ENCODE results near the gene MST1.
A peak's percentile ranks its signal among the peaks of the same experiment; 100 is the strongest.

The MST1 gene

DNA sequence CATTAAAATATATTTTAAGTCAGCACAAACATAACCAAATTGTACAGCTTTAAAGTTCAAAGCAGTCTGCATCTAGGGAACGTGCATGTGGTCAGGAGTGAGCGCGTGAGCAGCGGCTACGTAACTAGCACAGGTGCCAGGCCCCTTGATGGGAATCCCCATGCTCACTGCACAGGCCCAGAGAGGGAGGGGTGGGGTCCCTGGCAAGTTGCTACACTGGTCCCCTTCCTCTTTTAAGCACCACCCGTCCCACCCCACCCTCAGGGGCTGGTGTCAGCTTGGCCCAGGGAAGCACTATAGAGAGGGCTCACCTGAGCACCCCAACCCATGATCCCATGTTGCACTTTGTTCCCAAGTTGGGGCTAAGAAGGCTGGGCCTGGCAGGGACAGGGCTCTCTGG, 35.3 kb upstream of the MST1 start:
- H3K27me3 ChIP-seq (ENCODE audit: control insufficient read depth in 1 of 2, insufficient read depth in 2 of 2, low read length in 2 of 2), result no peaks in the 10 kb centered on the region
- peak overlapping the region; percentile 79 to 97 for H3K4me3 ChIP-seq (ENCODE audit: low read length in 2 of 2)
- peaks cover 27% of the 10 kb centered on the region for H3K4me1 ChIP-seq (ENCODE audit: control insufficient read depth, insufficient read depth, low read length)
- peak overlapping the region; percentile 73 to 95 for H3K9ac ChIP-seq (ENCODE audit: low read length in 2 of 2)
- H3K27ac ChIP-seq (ENCODE audit: low read length), result peak overlapping the region; percentile 46
- peaks cover 16 to 34% of the 10 kb centered on the region in 2 donors for H3K36me3 ChIP-seq (ENCODE audit: control insufficient read depth in 2 of 2, insufficient read depth in 2 of 2, low read length in 2 of 2)
- no peaks in the 10 kb centered on the region for H3K9me3 ChIP-seq (ENCODE audit: control insufficient read depth in 2 of 2, low read length in 2 of 2)

DNA sequence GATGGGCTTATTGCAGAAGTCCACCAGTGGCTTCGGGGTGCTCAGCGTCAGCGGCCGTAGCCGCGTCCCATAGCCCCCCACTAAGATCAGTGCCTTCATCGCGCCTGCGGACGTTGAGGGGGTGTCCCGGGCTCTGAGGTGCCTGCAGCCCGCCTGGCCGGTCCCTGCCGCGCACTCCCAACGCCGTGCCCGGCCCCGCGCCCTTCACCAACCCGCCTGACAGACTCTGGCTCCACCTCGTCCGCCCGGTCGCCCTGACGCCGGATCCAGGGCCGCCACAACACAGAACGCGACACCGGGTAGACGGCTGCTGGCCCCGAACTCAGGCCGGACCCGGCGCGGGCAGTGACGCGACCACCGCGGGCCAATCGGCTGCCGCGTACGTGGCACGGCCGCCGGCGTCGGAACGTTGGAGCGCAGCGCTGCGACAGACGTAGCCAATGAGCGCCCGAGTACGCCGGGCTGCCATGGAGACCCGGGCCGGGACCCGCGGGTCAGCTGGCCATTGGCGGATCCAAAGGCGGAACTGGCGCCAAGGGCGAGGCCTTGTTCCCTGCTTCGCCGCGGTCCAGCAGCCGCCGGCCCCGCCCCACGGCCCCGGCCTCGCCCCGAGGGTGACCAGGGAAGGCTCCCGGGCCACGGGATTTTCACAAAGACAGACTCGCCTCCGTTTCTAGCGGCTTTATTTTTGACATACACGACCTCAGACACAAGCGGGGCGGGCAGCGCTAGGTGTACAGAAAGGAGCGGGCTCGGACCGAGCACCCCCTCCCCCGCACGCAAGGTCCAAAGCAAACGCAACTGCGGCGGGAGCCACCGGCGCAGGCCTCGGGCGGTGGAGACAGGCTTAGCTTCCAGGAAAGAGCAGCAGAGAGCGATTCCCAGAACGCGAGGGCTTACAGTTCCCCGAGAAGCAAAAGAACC, 34.6 kb upstream of the MST1 start, which contains the start of gene GMPPB:
GMPPB (minus strand) TSS at position 324 of the 924 bp plus-strand sequence; CDS start at position 99, 225 bp downstream.
- H3K9me3 ChIP-seq (ENCODE audit: control insufficient read depth in 2 of 2, low read length in 2 of 2), result no peaks in the 10 kb centered on the region
- H3K4me1 ChIP-seq (ENCODE audit: control insufficient read depth, insufficient read depth, low read length), result peaks cover 33% of the 10 kb centered on the region

GRCh38 chr3:49723296-49723627, 34.0 kb upstream of the MST1 start:
- peak overlapping the region; percentile 81 for H3K27ac ChIP-seq (ENCODE audit: low read length)
- H3K4me3 ChIP-seq (ENCODE audit: low read length in 2 of 2), result peak overlapping the region; percentile 91 to 97
- H3K4me1 ChIP-seq (ENCODE audit: control insufficient read depth, insufficient read depth, low read length), result peaks cover 40% of the 10 kb centered on the region
- H3K27me3 ChIP-seq (ENCODE audit: control insufficient read depth in 1 of 2, insufficient read depth in 2 of 2, low read length in 2 of 2), result peaks cover 0 to 3% of the 10 kb centered on the region in 2 donors
- H3K9ac ChIP-seq (ENCODE audit: low read length in 2 of 2), result peak overlapping the region; percentile 90 to 95
- no peaks in the 10 kb centered on the region for H3K9me3 ChIP-seq (ENCODE audit: control insufficient read depth in 2 of 2, low read length in 2 of 2)
- peaks cover 16 to 34% of the 10 kb centered on the region in 2 donors for H3K36me3 ChIP-seq (ENCODE audit: control insufficient read depth in 2 of 2, insufficient read depth in 2 of 2, low read length in 2 of 2)

More for the DNA sequence above, 34.6 kb upstream of the MST1 start, which contains the start of gene GMPPB:
- Histone ChIP-seq H3K36me3 (ENCODE audit: control insufficient read depth in 2 of 2, insufficient read depth in 2 of 2, low read length in 2 of 2) (peaks cover 16 to 34% of the 10 kb centered on the region in 2 donors), H3K9ac (ENCODE audit: low read length in 2 of 2) (peak within 1 kb of the TSS; percentile 90 to 95), H3K27ac (ENCODE audit: low read length) (peak within 1 kb of the TSS; percentile 81), H3K4me3 (ENCODE audit: low read length in 2 of 2) (peak within 1 kb of the TSS; percentile 91 to 97), H3K27me3 (ENCODE audit: control insufficient read depth in 1 of 2, insufficient read depth in 2 of 2, low read length in 2 of 2) (no peaks in the 10 kb centered on the region)

GRCh38 chr3:49722896-49723295, 33.6 kb upstream of the MST1 start:
- Histone ChIP-seq H3K36me3 (ENCODE audit: control insufficient read depth in 2 of 2, insufficient read depth in 2 of 2, low read length in 2 of 2) (peaks cover 14 to 30% of the 10 kb centered on the region in 2 donors), H3K27me3 (ENCODE audit: control insufficient read depth in 1 of 2, insufficient read depth in 2 of 2, low read length in 2 of 2) (peaks cover 0 to 3% of the 10 kb centered on the region in 2 donors), H3K27ac (ENCODE audit: low read length) (peak overlapping the region; percentile 81), H3K4me3 (ENCODE audit: low read length in 2 of 2) (peak overlapping the region; percentile 91 to 97), H3K9me3 (ENCODE audit: control insufficient read depth in 2 of 2, low read length in 2 of 2) (no peaks in the 10 kb centered on the region), H3K4me1 (ENCODE audit: control insufficient read depth, insufficient read depth, low read length) (peaks cover 40% of the 10 kb centered on the region), H3K9ac (ENCODE audit: low read length in 2 of 2) (peak overlapping the region; percentile 90 to 95)

- H3K9me3 ChIP-seq (ENCODE audit: control insufficient read depth in 2 of 2, low read length in 2 of 2), result no peaks in the 10 kb centered on the region
- H3K36me3 ChIP-seq (ENCODE audit: control insufficient read depth in 2 of 2, insufficient read depth in 2 of 2, low read length in 2 of 2), result peaks cover 7 to 23% of the 10 kb centered on the region in 2 donors
- H3K27ac ChIP-seq (ENCODE audit: low read length), result peak overlapping the region; percentile 6
- peak overlapping the region in 1 of 2 donors; percentile 97 for H3K4me3 ChIP-seq (ENCODE audit: low read length in 2 of 2)
- peaks cover 0 to 3% of the 10 kb centered on the region in 2 donors for H3K27me3 ChIP-seq (ENCODE audit: control insufficient read depth in 1 of 2, insufficient read depth in 2 of 2, low read length in 2 of 2)
- H3K4me1 ChIP-seq (ENCODE audit: control insufficient read depth, insufficient read depth, low read length), result peaks cover 40% of the 10 kb centered on the region
- peak overlapping the region; percentile 90 to 95 for H3K9ac ChIP-seq (ENCODE audit: low read length in 2 of 2)
These were observed 32.9 kb upstream of the MST1 start for GRCh38 chr3:49721896-49722781.

DNA sequence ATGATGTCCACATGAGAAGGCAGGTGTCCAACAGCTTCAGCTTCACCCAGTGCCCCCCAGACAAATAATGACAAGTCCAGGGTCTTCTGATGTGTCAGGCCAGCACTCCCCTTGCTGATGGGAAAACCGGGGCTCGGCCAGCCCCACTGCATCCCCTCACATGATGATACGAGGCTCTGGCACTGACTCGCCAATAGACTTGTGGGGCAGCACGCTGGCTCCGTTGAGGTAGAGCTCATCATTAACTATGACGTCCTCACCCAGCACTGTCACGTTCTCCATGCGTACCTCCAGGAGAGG, 32.3 kb upstream of the MST1 start:
- Histone ChIP-seq H3K27ac (ENCODE audit: low read length) (no peak overlapping the region), H3K9me3 (ENCODE audit: control insufficient read depth in 2 of 2, low read length in 2 of 2) (no peaks in the 10 kb centered on the region), H3K4me1 (ENCODE audit: control insufficient read depth, insufficient read depth, low read length) (peaks cover 40% of the 10 kb centered on the region), H3K9ac (ENCODE audit: low read length in 2 of 2) (no peak overlapping the region), H3K4me3 (ENCODE audit: low read length in 2 of 2) (no peak overlapping the region), H3K36me3 (ENCODE audit: control insufficient read depth in 2 of 2, insufficient read depth in 2 of 2, low read length in 2 of 2) (peaks cover 4 to 20% of the 10 kb centered on the region in 2 donors), H3K27me3 (ENCODE audit: control insufficient read depth in 1 of 2, insufficient read depth in 2 of 2, low read length in 2 of 2) (peaks cover 0 to 3% of the 10 kb centered on the region in 2 donors)

DNA sequence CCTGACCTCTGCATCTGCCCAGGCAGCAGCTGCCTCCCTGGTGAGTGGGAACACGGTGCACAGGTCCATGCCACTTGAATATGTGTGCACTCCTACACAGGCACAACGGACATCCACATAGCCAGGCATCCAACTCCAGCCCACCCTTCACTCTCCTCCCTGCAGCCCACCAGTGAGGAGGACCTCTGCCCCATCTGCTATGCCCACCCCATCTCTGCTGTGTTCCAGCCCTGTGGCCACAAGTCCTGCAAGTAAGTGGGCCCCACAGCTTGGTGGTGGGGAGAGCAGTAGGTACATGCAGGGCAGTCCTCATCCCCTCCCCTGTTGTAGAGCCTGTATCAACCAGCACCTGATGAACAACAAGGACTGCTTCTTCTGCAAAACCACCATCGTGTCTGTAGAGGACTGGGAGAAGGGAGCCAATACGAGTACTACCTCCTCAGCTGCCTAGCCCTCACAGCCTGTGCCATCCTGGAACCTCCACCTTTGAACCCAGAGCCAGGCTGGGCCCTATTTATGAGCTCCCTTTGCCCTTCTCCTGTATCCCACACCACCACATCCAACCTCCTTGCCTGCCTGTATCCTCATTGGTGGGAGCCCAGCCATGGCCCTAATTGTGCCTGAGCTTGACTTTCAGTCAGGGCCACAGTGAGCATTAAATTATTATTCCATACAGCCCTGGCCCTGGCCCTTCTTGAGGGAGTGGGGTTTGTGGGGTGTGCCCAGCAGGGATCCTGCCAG, 31.8 kb upstream of the MST1 start:
- Histone ChIP-seq H3K4me1 (ENCODE audit: control insufficient read depth, insufficient read depth, low read length) (peaks cover 40% of the 10 kb centered on the region), H3K27ac (ENCODE audit: low read length) (no peak overlapping the region), H3K4me3 (ENCODE audit: low read length in 2 of 2) (no peak overlapping the region)

DNA sequence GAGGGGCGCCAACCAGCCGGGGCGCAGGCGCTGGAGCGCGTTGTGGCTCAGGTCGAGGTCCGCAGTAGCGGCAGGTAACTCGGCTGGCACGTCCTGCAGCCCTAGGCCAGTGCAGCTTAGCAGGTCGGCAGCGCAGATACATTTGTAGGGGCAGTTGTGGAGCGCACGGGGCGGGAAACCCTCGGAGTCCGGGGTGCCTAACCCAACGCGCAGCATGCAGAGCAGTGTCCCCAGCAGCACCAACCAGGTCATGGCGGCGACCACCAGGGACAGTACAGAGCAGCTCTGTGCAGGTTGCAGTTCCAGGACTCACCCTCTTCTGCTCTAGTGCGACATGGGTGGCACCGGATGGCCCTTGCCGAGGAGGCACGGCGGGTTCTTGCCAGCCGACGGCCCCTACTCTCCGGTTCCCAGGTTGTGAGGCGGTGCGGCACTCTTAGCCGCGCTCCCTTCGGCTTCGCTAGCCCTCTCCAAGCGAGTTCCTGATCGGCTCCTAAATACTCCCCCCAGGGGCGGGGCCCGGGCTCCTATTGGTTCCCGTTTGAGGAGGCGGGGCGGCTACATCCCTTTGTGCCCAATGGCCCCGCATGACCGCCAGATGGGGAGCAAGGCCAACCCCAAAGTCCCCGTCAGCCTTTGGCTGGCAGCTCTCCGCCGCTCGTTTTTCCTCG, 30.1 kb upstream of the MST1 start, which contains the start of gene AMIGO3:
AMIGO3 (minus strand) TSS at position 471 of the 671 bp plus-strand sequence; CDS start at position 252, 219 bp downstream.
- Histone ChIP-seq H3K36me3 (ENCODE audit: control insufficient read depth in 2 of 2, insufficient read depth in 2 of 2, low read length in 2 of 2) (peaks cover 13 to 23% of the 10 kb centered on the region in 2 donors), H3K9me3 (ENCODE audit: control insufficient read depth in 2 of 2, low read length in 2 of 2) (no peaks in the 10 kb centered on the region), H3K4me3 (ENCODE audit: low read length in 2 of 2) (peak within 1 kb of the TSS; percentile 70 to 83), H3K27ac (ENCODE audit: low read length) (peak within 1 kb of the TSS; percentile 18), H3K4me1 (ENCODE audit: control insufficient read depth, insufficient read depth, low read length) (peaks cover 32% of the 10 kb centered on the region), H3K9ac (ENCODE audit: low read length in 2 of 2) (peak within 1 kb of the TSS; percentile 32 to 47), H3K27me3 (ENCODE audit: control insufficient read depth in 1 of 2, insufficient read depth in 2 of 2, low read length in 2 of 2) (peaks cover 0 to 3% of the 10 kb centered on the region in 2 donors)

More for the DNA sequence above, 31.8 kb upstream of the MST1 start:
- no peaks in the 10 kb centered on the region for H3K9me3 ChIP-seq (ENCODE audit: control insufficient read depth in 2 of 2, low read length in 2 of 2)
- H3K36me3 ChIP-seq (ENCODE audit: control insufficient read depth in 2 of 2, insufficient read depth in 2 of 2, low read length in 2 of 2), result peaks cover 6 to 22% of the 10 kb centered on the region in 2 donors
- peaks cover 0 to 3% of the 10 kb centered on the region in 2 donors for H3K27me3 ChIP-seq (ENCODE audit: control insufficient read depth in 1 of 2, insufficient read depth in 2 of 2, low read length in 2 of 2)
- no peak overlapping the region for H3K9ac ChIP-seq (ENCODE audit: low read length in 2 of 2)

DNA sequence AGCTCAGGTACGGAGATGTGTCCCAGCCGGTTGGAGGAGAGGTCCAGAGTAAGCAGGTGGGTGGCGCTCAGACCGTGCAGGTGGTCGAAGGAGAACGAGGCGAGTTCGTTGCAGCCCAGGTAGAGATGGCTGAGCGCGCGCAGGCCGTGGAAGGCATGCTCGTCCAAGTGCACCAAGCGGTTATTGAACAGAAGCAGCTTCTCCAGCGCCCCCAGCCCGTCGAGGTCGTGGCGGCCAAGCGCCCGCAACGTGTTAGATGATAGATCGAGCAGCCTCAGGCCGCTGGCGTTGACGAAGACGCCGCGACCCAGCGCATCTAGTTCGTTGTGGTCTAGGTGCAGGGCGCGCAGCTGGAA, 29.6 kb upstream of the MST1 start:
- H3K27ac ChIP-seq (ENCODE audit: low read length), result no peak overlapping the region
- no peaks in the 10 kb centered on the region for H3K9me3 ChIP-seq (ENCODE audit: control insufficient read depth in 2 of 2, low read length in 2 of 2)
- H3K36me3 ChIP-seq (ENCODE audit: control insufficient read depth in 2 of 2, insufficient read depth in 2 of 2, low read length in 2 of 2), result peaks cover 13 to 25% of the 10 kb centered on the region in 2 donors
- peak overlapping the region; percentile 32 to 47 for H3K9ac ChIP-seq (ENCODE audit: low read length in 2 of 2)
- peaks cover 0 to 3% of the 10 kb centered on the region in 2 donors for H3K27me3 ChIP-seq (ENCODE audit: control insufficient read depth in 1 of 2, insufficient read depth in 2 of 2, low read length in 2 of 2)
- H3K4me3 ChIP-seq (ENCODE audit: low read length in 2 of 2), result peak overlapping the region; percentile 70 to 83
- peaks cover 30% of the 10 kb centered on the region for H3K4me1 ChIP-seq (ENCODE audit: control insufficient read depth, insufficient read depth, low read length)

Data from stomach smooth muscle (tissue), 2 donors.